Parathyroid adenoma (tissue), 2 donors: ENCODE data around the gene ARMC9.

ENCODE experiments used
- H2AFZ ChIP-seq: fragments of 300-600 bp; sonication (generic); one replicate; pipeline ENCODE4 v1.7.0; 2017; ENCODE audit warnings: antibody characterized with exemption, mild to moderate bottlenecking
- H3K27ac ChIP-seq: fragments of 300-600 bp; sonication (generic); one replicate; pipeline ENCODE4 v1.7.0; 2017
- H3K27me3 ChIP-seq: fragments of 300-600 bp; sonication (generic); one replicate; pipeline ENCODE4 v1.7.0; 2017; ENCODE audit warnings: low read length; ENCODE audit not compliant: control insufficient read depth, insufficient read depth
- H3K36me3 ChIP-seq: fragments of 300-600 bp; sonication (generic); one replicate; pipeline ENCODE4 v1.7.0; 2017; ENCODE audit warnings: low read length; ENCODE audit not compliant: control insufficient read depth, insufficient read depth
- H3K4me1 ChIP-seq: fragments of 300-600 bp; sonication (generic); one replicate; pipeline ENCODE4 v1.7.0; 2017; ENCODE audit warnings: control low read depth
- H3K4me2 ChIP-seq: fragments of 300-600 bp; sonication (generic); one replicate; pipeline ENCODE4 v1.7.0; 2017; ENCODE audit warnings: low read length
- H3K4me3 ChIP-seq: fragments of 300-600 bp; sonication (generic); one replicate; pipeline ENCODE4 v1.7.0; 2017; ENCODE audit warnings: low read depth, low read length
- H3K79me2 ChIP-seq: fragments of 300-600 bp; sonication (generic); one replicate; pipeline ENCODE4 v1.7.0; 2017; ENCODE audit warnings: control low read depth
- H3K9ac ChIP-seq: fragments of 300-600 bp; sonication (generic); one replicate; pipeline ENCODE4 v1.7.0; 2017; ENCODE audit warnings: mild to moderate bottlenecking
- H3K9me3 ChIP-seq: fragments of 300-600 bp; sonication (generic); one replicate; pipeline ENCODE4 v1.7.0; 2017; ENCODE audit warnings: low read length; ENCODE audit not compliant: control insufficient read depth
- CTCF ChIP-seq: fragments of 300-600 bp; sonication (generic); IDR thresholded peaks from one replicate; pipeline ENCODE4 v1.7.0; 2017; ENCODE audit warnings: antibody characterized with exemption, mild to moderate bottlenecking
- donor health status: primary hyperparathyroidism.

Gene ARMC9

GRCh38 chr2:231244382-231245248, 46.2 kb downstream of the ARMC9 start:
- no peaks in the 10 kb centered on the region for H3K4me1 ChIP-seq
- H3K27me3 ChIP-seq = no peaks in the 10 kb centered on the region
- no peaks in the 10 kb centered on the region for H3K36me3 ChIP-seq
- TF ChIP-seq CTCF = no peak
- no peak overlapping the region for H3K4me2 ChIP-seq
- H3K79me2 ChIP-seq = no peaks in the 10 kb centered on the region
- H3K4me3 ChIP-seq = no peak overlapping the region
- no peak overlapping the region for H3K27ac ChIP-seq
- no peak overlapping the region for H2AFZ ChIP-seq
- H3K9ac ChIP-seq = no peak overlapping the region
- H3K9me3 ChIP-seq = no peaks in the 10 kb centered on the region

- no peak overlapping the region for H3K27ac ChIP-seq
- no peak overlapping the region for H3K9ac ChIP-seq
- H3K27me3 ChIP-seq = no peaks in the 10 kb centered on the region
- H3K4me3 ChIP-seq = no peak overlapping the region
- no peaks in the 10 kb centered on the region for H3K79me2 ChIP-seq
- H2AFZ ChIP-seq = no peak overlapping the region
- no peak for TF ChIP-seq CTCF
- no peaks in the 10 kb centered on the region for H3K9me3 ChIP-seq
- no peaks in the 10 kb centered on the region for H3K36me3 ChIP-seq
- no peaks in the 10 kb centered on the region for H3K4me1 ChIP-seq
- H3K4me2 ChIP-seq = no peak overlapping the region
Measured at GRCh38 chr2:231245249-231246094, 47.0 kb downstream of the ARMC9 start.

- Histone ChIP-seq H3K79me2 (no peaks in the 10 kb centered on the region), H3K9me3 (no peaks in the 10 kb centered on the region), H3K9ac (no peak overlapping the region), H3K4me3 (no peak overlapping the region), H3K27ac (no peak overlapping the region), H3K36me3 (no peaks in the 10 kb centered on the region), H2AFZ (no peak overlapping the region), H3K4me1 (no peaks in the 10 kb centered on the region), H3K4me2 (no peak overlapping the region), H3K27me3 (no peaks in the 10 kb centered on the region)
- no peak for TF ChIP-seq CTCF
Measured at GRCh38 chr2:231246171-231246842, 47.9 kb downstream of the ARMC9 start.

- Histone ChIP-seq H3K4me1 (no peaks in the 10 kb centered on the region), H3K4me2 (no peak overlapping the region), H2AFZ (no peak overlapping the region), H3K9ac (no peak overlapping the region), H3K9me3 (no peaks in the 10 kb centered on the region), H3K79me2 (no peaks in the 10 kb centered on the region), H3K4me3 (no peak overlapping the region), H3K27me3 (no peaks in the 10 kb centered on the region), H3K27ac (no peak overlapping the region), H3K36me3 (no peaks in the 10 kb centered on the region)
- TF ChIP-seq CTCF = no peak
Measured at GRCh38 chr2:231250146-231250545, 51.7 kb downstream of the ARMC9 start.
